ENCODE results near the gene FSCN2. TPM values are rescaled to one million over a fixed set of nuclear protein-coding genes. Genes with fewer than 3 reads are reported as not detected.

Gene FSCN2
- total RNA-seq, 1 donor from 2014 or later: 5.6 TPM

DNA sequence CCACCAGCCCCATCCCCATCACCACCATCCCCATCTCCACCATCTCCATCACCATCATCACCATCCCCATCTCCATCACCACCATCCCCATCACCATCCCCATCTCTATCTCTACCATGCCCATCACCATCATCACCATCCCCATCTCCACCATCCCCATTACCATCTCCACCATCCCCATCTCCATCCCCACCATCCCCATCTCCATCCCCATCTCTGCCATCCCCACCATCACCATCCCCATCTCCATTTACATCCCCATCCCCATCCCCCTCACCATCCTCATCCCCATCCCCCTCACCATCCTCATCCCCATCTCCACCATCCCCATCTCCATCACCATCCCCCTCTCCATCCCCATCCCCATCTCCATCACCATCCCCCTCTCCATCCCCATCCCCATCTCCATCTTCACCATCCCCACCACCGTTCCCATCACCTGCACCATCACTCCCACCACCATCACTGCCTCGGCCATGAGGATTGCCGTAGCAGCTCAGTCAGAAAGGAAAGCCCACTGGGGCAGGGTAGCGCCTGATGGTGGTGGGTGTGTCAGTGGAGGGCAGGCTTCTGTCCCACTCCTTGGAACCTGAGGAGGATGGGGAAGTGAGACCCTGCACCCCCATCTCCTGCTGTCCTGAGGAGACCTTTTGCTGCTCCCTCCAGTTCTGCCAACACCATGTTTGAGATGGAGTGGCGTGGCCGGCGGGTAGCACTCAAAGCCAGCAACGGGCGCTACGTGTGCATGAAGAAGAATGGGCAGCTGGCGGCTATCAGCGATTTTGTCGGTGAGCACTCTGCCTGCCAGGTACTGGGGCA lies 7.5 kb downstream of the FSCN2 start:
- Mint-ChIP-seq H3K36me3 (ENCODE audit: low read depth, unreplicated experiment) (peaks cover 3% of the 10 kb centered on the region), H3K9me3 (ENCODE audit: unreplicated experiment) (no peaks in the 10 kb centered on the region), H3K4me1 (ENCODE audit: low read depth, unreplicated experiment) (no peaks in the 10 kb centered on the region), H3K27me3 (ENCODE audit: low read depth, unreplicated experiment) (no peaks in the 10 kb centered on the region), H3K27ac (ENCODE audit: unreplicated experiment) (no peak overlapping the region), H3K4me3 (ENCODE audit: unreplicated experiment) (no peak overlapping the region)
- no peaks in the 10 kb centered on the region for H3K36me3 ChIP-seq (ENCODE audit: insufficient read depth, low read length)
- H3K4me2 ChIP-seq (ENCODE audit: low read length): no peak overlapping the region
- no peak for DNase-seq (ENCODE audit: low read depth)
- no peaks in the 10 kb centered on the region for H3K9me3 ChIP-seq (ENCODE audit: insufficient read depth, low read depth, low read length)
- H2AFZ ChIP-seq (ENCODE audit: low read depth, low read length): no peak overlapping the region
- H3K4me1 ChIP-seq (ENCODE audit: insufficient read depth, low read length): peaks cover 4% of the 10 kb centered on the region
- no peak overlapping the region for H3K27ac ChIP-seq (ENCODE audit: low read depth, low read length)
- H3K27me3 ChIP-seq (ENCODE audit: insufficient read depth, low read length): peaks cover 9% of the 10 kb centered on the region
- H3K79me2 ChIP-seq (ENCODE audit: insufficient read depth, low read length): no peaks in the 10 kb centered on the region
- H3K4me3 ChIP-seq (ENCODE audit: insufficient read depth, low read depth, low read length): no peak overlapping the region
- peaks cover 16% of the 10 kb centered on the region for H4K20me1 ChIP-seq (ENCODE audit: insufficient read depth, low read length)
- H3K9ac ChIP-seq (ENCODE audit: low read length): no peak overlapping the region
- TF ChIP-seq, protein P1, sequence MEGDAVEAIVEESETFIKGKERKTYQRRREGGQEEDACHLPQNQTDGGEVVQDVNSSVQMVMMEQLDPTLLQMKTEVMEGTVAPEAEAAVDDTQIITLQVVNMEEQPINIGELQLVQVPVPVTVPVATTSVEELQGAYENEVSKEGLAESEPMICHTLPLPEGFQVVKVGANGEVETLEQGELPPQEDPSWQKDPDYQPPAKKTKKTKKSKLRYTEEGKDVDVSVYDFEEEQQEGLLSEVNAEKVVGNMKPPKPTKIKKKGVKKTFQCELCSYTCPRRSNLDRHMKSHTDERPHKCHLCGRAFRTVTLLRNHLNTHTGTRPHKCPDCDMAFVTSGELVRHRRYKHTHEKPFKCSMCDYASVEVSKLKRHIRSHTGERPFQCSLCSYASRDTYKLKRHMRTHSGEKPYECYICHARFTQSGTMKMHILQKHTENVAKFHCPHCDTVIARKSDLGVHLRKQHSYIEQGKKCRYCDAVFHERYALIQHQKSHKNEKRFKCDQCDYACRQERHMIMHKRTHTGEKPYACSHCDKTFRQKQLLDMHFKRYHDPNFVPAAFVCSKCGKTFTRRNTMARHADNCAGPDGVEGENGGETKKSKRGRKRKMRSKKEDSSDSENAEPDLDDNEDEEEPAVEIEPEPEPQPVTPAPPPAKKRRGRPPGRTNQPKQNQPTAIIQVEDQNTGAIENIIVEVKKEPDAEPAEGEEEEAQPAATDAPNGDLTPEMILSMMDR (IDR thresholded peaks at IDR 0.05; ENCODE audit: insufficient read depth, low read depth, low read length): no peak
- FAIRE-seq: no peak

DNA sequence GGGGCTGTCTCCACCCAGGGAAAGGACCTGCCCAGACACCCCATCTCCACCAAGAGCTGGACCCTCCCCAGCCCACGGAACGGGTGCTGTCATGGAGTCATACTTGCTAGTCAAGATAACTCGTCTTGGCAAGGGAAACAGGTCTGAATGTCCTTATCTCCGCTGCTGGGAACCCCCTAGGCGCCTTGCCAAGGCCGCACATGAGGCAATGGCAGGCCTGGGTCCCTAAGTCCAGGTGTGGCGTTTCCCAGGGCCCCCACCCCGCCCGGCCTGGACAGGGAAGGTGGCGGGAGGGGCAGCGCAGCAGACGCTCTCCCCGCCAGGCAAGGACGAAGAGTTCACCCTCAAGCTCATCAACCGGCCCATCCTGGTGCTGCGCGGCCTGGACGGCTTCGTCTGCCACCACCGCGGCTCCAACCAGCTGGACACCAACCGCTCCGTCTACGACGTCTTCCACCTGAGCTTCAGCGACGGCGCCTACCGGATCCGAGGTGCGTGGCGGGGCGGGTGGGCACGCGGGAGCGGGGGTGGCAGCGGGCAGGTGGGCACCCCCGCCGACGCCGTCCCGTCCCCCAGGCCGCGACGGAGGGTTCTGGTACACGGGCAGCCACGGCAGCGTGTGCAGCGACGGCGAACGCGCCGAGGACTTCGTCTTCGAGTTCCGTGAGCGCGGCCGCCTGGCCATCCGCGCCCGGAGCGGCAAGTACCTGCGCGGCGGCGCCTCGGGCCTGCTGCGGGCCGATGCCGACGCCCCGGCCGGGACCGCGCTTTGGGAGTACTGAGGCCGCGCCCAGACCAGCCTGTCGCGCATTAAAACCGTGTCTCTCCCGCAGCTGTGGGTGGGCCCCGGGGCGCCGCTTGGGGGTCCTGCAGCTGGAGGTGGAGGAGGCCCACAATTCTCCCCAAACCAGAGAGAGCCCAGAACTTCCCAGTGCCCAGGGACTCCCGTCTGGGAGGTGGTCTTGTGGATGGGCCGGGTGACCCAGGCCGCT lies 8.4 kb downstream of the FSCN2 start:
- no peaks in the 10 kb centered on the region for H3K9me3 Mint-ChIP-seq (ENCODE audit: unreplicated experiment)
- H3K36me3 Mint-ChIP-seq (ENCODE audit: low read depth, unreplicated experiment): peaks cover 3% of the 10 kb centered on the region
- no peaks in the 10 kb centered on the region for H3K79me2 ChIP-seq (ENCODE audit: insufficient read depth, low read length)
- no peak overlapping the region for H2AFZ ChIP-seq (ENCODE audit: low read depth, low read length)
- no peaks in the 10 kb centered on the region for H3K27me3 Mint-ChIP-seq (ENCODE audit: low read depth, unreplicated experiment)
- no peaks in the 10 kb centered on the region for H3K36me3 ChIP-seq (ENCODE audit: insufficient read depth, low read length)
- H3K27ac Mint-ChIP-seq (ENCODE audit: unreplicated experiment): no peak overlapping the region
- DNase-seq (ENCODE audit: low read depth): no peak
- no peaks in the 10 kb centered on the region for H3K9me3 ChIP-seq (ENCODE audit: insufficient read depth, low read depth, low read length)
- peak overlapping the region; percentile 5 for H3K4me2 ChIP-seq (ENCODE audit: low read length)
- peaks cover 4% of the 10 kb centered on the region for H3K4me1 ChIP-seq (ENCODE audit: insufficient read depth, low read length)
- no peaks in the 10 kb centered on the region for H3K4me1 Mint-ChIP-seq (ENCODE audit: low read depth, unreplicated experiment)
- H3K4me3 ChIP-seq (ENCODE audit: insufficient read depth, low read depth, low read length): no peak overlapping the region
- no peak overlapping the region for H3K4me3 Mint-ChIP-seq (ENCODE audit: unreplicated experiment)
- peak; percentile 75 for TF ChIP-seq EZH2 (IDR thresholded peaks at IDR 0.05; ENCODE audit: insufficient read depth, low read length)
- TF ChIP-seq, protein P1 (IDR thresholded peaks at IDR 0.05; ENCODE audit: insufficient read depth, low read depth, low read length): no peak
- H3K27me3 ChIP-seq (ENCODE audit: insufficient read depth, low read length): peaks cover 9% of the 10 kb centered on the region
- no peak overlapping the region for H3K9ac ChIP-seq (ENCODE audit: low read length)
- FAIRE-seq: no peak
- peaks cover 16% of the 10 kb centered on the region for H4K20me1 ChIP-seq (ENCODE audit: insufficient read depth, low read length)
- H3K27ac ChIP-seq (ENCODE audit: low read depth, low read length): no peak overlapping the region

All from astrocyte (in vitro differentiated cells and primary cell).